IMR-90 (cell line): ENCODE data around the gene ARHGAP8. TPM values are rescaled to one million over a fixed set of nuclear protein-coding genes. Genes with fewer than 3 reads are reported as not detected.

ENCODE experiments used
- ATAC-seq: fragments of 200-7000 bp; cut with Tn5 transposase; 2 replicates; pipeline ENCODE4 v1.9.1; 2020; ENCODE audit warnings: low read depth, mild to moderate bottlenecking, moderate library complexity
- BruUV-seq: library from RNA; stranded (reverse); fragments of 400-500 nt; replicated peaks from 2 replicates; lab custom pipeline; 2021; lab: Mats Ljungman, UMichigan
- CTCF ChIA-PET: fragments of 300-600 bp; formaldehyde crosslinking; extraction: SDS; loops from one replicate; lab custom pipeline; 2021; ENCODE audit warnings: antibody characterized with exemption; lab: Yijun Ruan, JAX
- POLR2A ChIA-PET: fragments of 300-600 bp; sonication (Branson Sonifier 250); formaldehyde crosslinking; loops from one replicate; lab custom pipeline; 2022; ENCODE audit warnings: antibody characterized with exemption; ENCODE audit not compliant: unreplicated experiment; lab: Charles Lee
- DNase-seq: peaks from one replicate; pipeline ENCODE4 v3.0.0; 2013
- H2AFZ ChIP-seq: replicated peaks from 2 replicates; pipeline ENCODE3; 2013; ENCODE audit warnings: low read length, mild to moderate bottlenecking; ENCODE audit not compliant: poor library complexity
- H2AK5ac ChIP-seq: 2 replicates; pipeline ENCODE4 v1.6.1; 2013; ENCODE audit warnings: low read depth, low read length, inconsistent platforms
- H2AK9ac ChIP-seq: replicated peaks from 2 replicates; pipeline ENCODE3; 2013; ENCODE audit warnings: mild to moderate bottlenecking, low read depth, low read length, moderate library complexity; ENCODE audit not compliant: poor library complexity
- H2BK120ac ChIP-seq: 2 replicates; pipeline ENCODE4 v1.6.1; 2013; ENCODE audit warnings: low read depth, low read length, inconsistent platforms
- H2BK15ac ChIP-seq: 3 replicates; pipeline ENCODE4 v1.6.1; 2013; ENCODE audit warnings: low read depth, low read length, inconsistent platforms
- H2BK20ac ChIP-seq: 2 replicates; pipeline ENCODE4 v1.6.1; 2013; ENCODE audit warnings: low read depth, mild to moderate bottlenecking, inconsistent platforms, low read length, moderate library complexity
- H2BK5ac ChIP-seq: 2 replicates; pipeline ENCODE4 v1.6.1; 2013; ENCODE audit warnings: mild to moderate bottlenecking, low read depth, low read length, inconsistent platforms; ENCODE audit not compliant: poor library complexity, severe bottlenecking
- H3K14ac ChIP-seq: replicated peaks from 2 replicates; pipeline ENCODE4 v1.6.1; 2013; ENCODE audit warnings: low read depth, low read length, inconsistent platforms
- H3K18ac ChIP-seq: 2 replicates; pipeline ENCODE4 v1.6.1; 2013; ENCODE audit warnings: low read depth, low read length, control low read depth
- H3K23ac ChIP-seq: 2 replicates; pipeline ENCODE4 v1.6.1; 2013; ENCODE audit warnings: low read depth, low read length, inconsistent platforms
- H3K27ac ChIP-seq: 2 replicates; pipeline ENCODE4 v1.5.1; 2013; ENCODE audit warnings: mild to moderate bottlenecking, control low read depth, low read length; ENCODE audit not compliant: insufficient read depth
- H3K27me3 ChIP-seq: 2 replicates; pipeline ENCODE4 v1.6.1; 2013; ENCODE audit warnings: low read length; ENCODE audit not compliant: control insufficient read depth, insufficient read depth
- H3K36me3 ChIP-seq: 2 replicates; pipeline ENCODE4 v1.6.1; 2013; ENCODE audit warnings: low read length, mixed read lengths; ENCODE audit not compliant: control insufficient read depth, insufficient read depth
- H3K4ac ChIP-seq: 2 replicates; pipeline ENCODE4 v1.6.1; 2013; ENCODE audit warnings: low read depth, low read length, inconsistent platforms
- H3K4me1 ChIP-seq: 2 replicates; pipeline ENCODE4 v1.6.1; 2013; ENCODE audit warnings: low read length, mixed read lengths; ENCODE audit not compliant: control insufficient read depth, insufficient read depth
- H3K4me2 ChIP-seq: 2 replicates; pipeline ENCODE4 v1.6.1; 2013; ENCODE audit warnings: low read depth, mild to moderate bottlenecking, control low read depth, low read length, moderate library complexity
- H3K4me3 ChIP-seq: 2 replicates; pipeline ENCODE4 v1.5.1; 2013; ENCODE audit warnings: low read depth, mild to moderate bottlenecking, control low read depth, low read length, moderate library complexity; ENCODE audit not compliant: insufficient read depth
- H3K56ac ChIP-seq: 2 replicates; pipeline ENCODE4 v1.6.1; 2013; ENCODE audit warnings: low read length, inconsistent platforms; ENCODE audit not compliant: insufficient read depth; ENCODE audit errors: extremely low read depth
- H3K79me1 ChIP-seq, 2 experiments: 2 replicates each; pipeline ENCODE4 v1.6.1; 2013; ENCODE audit warnings: low read length in 2 of 2, inconsistent platforms in 1 of 2, low read depth in 1 of 2
- H3K9ac ChIP-seq: 2 replicates; pipeline ENCODE4 v1.6.1; 2013; ENCODE audit warnings: low read depth, low read length, control low read depth
- H3K9me1 ChIP-seq: 2 replicates; pipeline ENCODE4 v1.6.1; 2013; ENCODE audit warnings: low read length, inconsistent platforms; ENCODE audit not compliant: insufficient read depth
- H3K9me3 ChIP-seq: 2 replicates; pipeline ENCODE4 v1.6.1; 2013; ENCODE audit warnings: low read length; ENCODE audit not compliant: control insufficient read depth, insufficient read depth
- H4K20me1 ChIP-seq: 2 replicates; pipeline ENCODE4 v1.6.1; 2013; ENCODE audit warnings: low read length, inconsistent platforms; ENCODE audit not compliant: insufficient read depth
- H4K5ac ChIP-seq: 2 replicates; pipeline ENCODE4 v1.6.1; 2013; ENCODE audit warnings: mild to moderate bottlenecking, low read depth, low read length, control low read depth
- H4K8ac ChIP-seq, 2 experiments: 2 replicates each; pipeline ENCODE4 v1.6.1; 2013; ENCODE audit warnings: low read depth in 2 of 2, low read length in 2 of 2, control low read depth in 1 of 2, inconsistent platforms in 1 of 2
- H4K91ac ChIP-seq: 2 replicates; pipeline ENCODE4 v1.6.1; 2013; ENCODE audit warnings: low read depth, low read length, inconsistent platforms; ENCODE audit not compliant: insufficient read depth
- BHLHE40 ChIP-seq: fragments of 150-350 bp; IDR thresholded peaks from 2 replicates; pipeline ENCODE4 v1.6.1; 2016; ENCODE audit warnings: mild to moderate bottlenecking, low read depth, low read length
- CEBPB ChIP-seq: IDR thresholded peaks from 2 replicates; pipeline ENCODE4 v1.6.1; 2012; ENCODE audit warnings: low read depth, low read length, improper control_type of control experiment
- CHD1 ChIP-seq: IDR thresholded peaks from 2 replicates; pipeline ENCODE4 v1.6.1; 2012; ENCODE audit warnings: low read depth, low read length, improper control_type of control experiment
- CTCF ChIP-seq: conservative IDR thresholded peaks from 2 replicates; pipeline ENCODE4 v1.5.1; 2012; ENCODE audit warnings: mild to moderate bottlenecking, low read depth, low read length, improper control_type of control experiment
- FOS ChIP-seq: fragments of 150-350 bp; IDR thresholded peaks from 2 replicates; pipeline ENCODE4 v1.6.1; 2016; ENCODE audit warnings: low read depth, low read length
- MAZ ChIP-seq: IDR thresholded peaks from 2 replicates; pipeline ENCODE4 v1.6.1; 2012; ENCODE audit warnings: low read depth, mild to moderate bottlenecking, low read length, improper control_type of control experiment, moderate library complexity, borderline replicate concordance
- MXI1 ChIP-seq: IDR thresholded peaks from 2 replicates; pipeline ENCODE4 v1.6.1; 2012; ENCODE audit warnings: low read depth, mild to moderate bottlenecking, low read length, moderate library complexity, borderline replicate concordance
- NFE2L2 ChIP-seq: fragments of 150-350 bp; IDR thresholded peaks from 2 replicates; pipeline ENCODE4 v1.6.1; 2016; ENCODE audit warnings: low read depth, mild to moderate bottlenecking, low read length
- POLR2A ChIP-seq: IDR thresholded peaks from 2 replicates; pipeline ENCODE4 v1.6.1; 2012; ENCODE audit warnings: mild to moderate bottlenecking, low read depth, low read length
- RAD21 ChIP-seq: IDR thresholded peaks from 2 replicates; pipeline ENCODE4 v1.6.1; 2012; ENCODE audit warnings: low read length, improper control_type of control experiment
- RCOR1 ChIP-seq: IDR thresholded peaks from 2 replicates; pipeline ENCODE4 v1.6.1; 2012; ENCODE audit warnings: mild to moderate bottlenecking, low read length, improper control_type of control experiment; ENCODE audit not compliant: insufficient replicate concordance
- RFX5 ChIP-seq: IDR thresholded peaks from 2 replicates; pipeline ENCODE4 v1.8.0; 2012; ENCODE audit warnings: low read depth, mild to moderate bottlenecking, low read length, moderate library complexity
- SMC3 ChIP-seq: fragments of 150-350 bp; IDR thresholded peaks from 2 replicates; pipeline ENCODE4 v1.6.1; 2016; ENCODE audit warnings: low read depth, mild to moderate bottlenecking, antibody characterized with exemption, low read length, moderate library complexity
- WGBS, 2 experiments: methylation state at CpG; one replicate each; pipeline versions ENCODE4 v1.1.5 to v1.1.7; 2013; ENCODE audit warnings: missing lambda C conversion rate in 2 of 2; ENCODE audit not compliant: insufficient read length in 1 of 2; ENCODE audit errors: extremely low coverage in 2 of 2; 5-methylcytosine and 5-hydroxymethylcytosine counted together
- dilution Hi-C: fragments of 300-500 bp; cut with HindIII; formaldehyde crosslinking; loops from one replicate; pipeline ENCODE4 v1.14.3; 2018; ENCODE audit warnings: low sequenced_read_pairs; ENCODE audit not compliant: unreplicated experiment
- in situ Hi-C: fragments of 300-500 bp; cut with MboI; formaldehyde crosslinking; loops from 3 replicates; pipeline ENCODE4 v1.14.3; 2019; ENCODE audit warnings: low sequenced_read_pairs, inconsistent platforms, mixed read lengths
- intact Hi-C: fragments of 100-400 bp; cut with micrococcal nuclease; formaldehyde crosslinking; loops from 2 replicates; pipeline ENCODE4 v1.10.0; 2022
- polyA plus RNA-seq, 3 experiments: library from polyadenylated mRNA; depleted of rRNA; stranded (reverse); fragments of >200 nt; gene quantifications; 2 replicates each; pipeline ENCODE4 v1.2.3, GENCODE V29; 2012; ENCODE audit warnings: low replicate concordance in 1 of 3
- total RNA-seq: library from RNA; depleted of rRNA; stranded (reverse); fragments of >200 nt; gene quantifications from 2 replicates; pipeline ENCODE4 v1.2.3, GENCODE V29; 2012
- TF ChIP-seq, protein P1 (sequence below): fragments of 150-350 bp; IDR thresholded peaks from 2 replicates; pipeline ENCODE4 v1.6.1; 2017; ENCODE audit warnings: mild to moderate bottlenecking, antibody characterized with exemption, low read length, low read depth

The ARHGAP8 gene
- total and polyA plus RNA-seq, 2 of the 4 experiments (the other 2 are of a cell fraction), result 0.18 to 0.21 TPM

- dilution Hi-C loops (no loop called here), in situ Hi-C loops (no loop called here), intact Hi-C loops (no loop called here)
- ATAC-seq, result no peak
- Histone ChIP-seq H3K4ac (no peak overlapping the region), H3K36me3 (no peaks in the 10 kb centered on the region), H3K4me1 (no peaks in the 10 kb centered on the region), H2BK5ac (no peak overlapping the region), H2AK5ac (no peak overlapping the region), H3K14ac (no peak overlapping the region), H4K5ac (no peak overlapping the region), H3K9me3 (no peaks in the 10 kb centered on the region), H2AFZ (no peak overlapping the region), H3K23ac (no peak overlapping the region), H3K79me1 (no peaks in the 10 kb centered on the region), H4K8ac (no peak overlapping the region), H3K27ac (no peak overlapping the region), H2BK120ac (no peak overlapping the region), H2BK15ac (no peak overlapping the region), H3K27me3 (peaks cover 3% of the 10 kb centered on the region; the same call in 1 of the 2 replicates), H3K56ac (no peak overlapping the region), H3K4me2 (no peak overlapping the region), H4K20me1 (no peaks in the 10 kb centered on the region), H3K18ac (no peak overlapping the region), H2BK20ac (no peak overlapping the region), H3K9ac (no peak overlapping the region), H4K91ac (no peak overlapping the region), H2AK9ac (no peak overlapping the region), H3K9me1 (no peaks in the 10 kb centered on the region), H3K4me3 (no peak overlapping the region)
- no peak for DNase-seq
- ChIA-PET CTCF (no interaction called here), POLR2A (no interaction called here)
- TF ChIP-seq RAD21 (no peak), MAZ (no peak), CTCF (no peak), BHLHE40 (no peak), FOS (no peak), CEBPB (no peak), RCOR1 (no peak), MXI1 (no peak), CHD1 (no peak), POLR2A (no peak), SMC3 (no peak), RFX5 (no peak), NFE2L2 (no peak)
- TF ChIP-seq, protein P1, sequence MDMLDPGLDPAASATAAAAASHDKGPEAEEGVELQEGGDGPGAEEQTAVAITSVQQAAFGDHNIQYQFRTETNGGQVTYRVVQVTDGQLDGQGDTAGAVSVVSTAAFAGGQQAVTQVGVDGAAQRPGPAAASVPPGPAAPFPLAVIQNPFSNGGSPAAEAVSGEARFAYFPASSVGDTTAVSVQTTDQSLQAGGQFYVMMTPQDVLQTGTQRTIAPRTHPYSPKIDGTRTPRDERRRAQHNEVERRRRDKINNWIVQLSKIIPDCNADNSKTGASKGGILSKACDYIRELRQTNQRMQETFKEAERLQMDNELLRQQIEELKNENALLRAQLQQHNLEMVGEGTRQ, result no peak
- WGBS, 2 experiments, result 91% methylated on average over 6 of the region's 12 CpGs; no CpG with 5 or more reads in 1 of the 2 experiments
- no TSS peak for BruUV-seq
These were observed 141.9 kb downstream of the ARHGAP8 start for GRCh38 chr22:44894321-44894720.
